Right lobe of liver (tissue), 6 donors: ENCODE measurements around the gene CLEC16A. TPM values are rescaled to one million over a fixed set of nuclear protein-coding genes. Genes with fewer than 3 reads are reported as not detected.

Source experiments
- ATAC-seq, 4 donors: fragments of 200-7000 bp; cut with Tn5 transposase; one replicate each; pipeline ENCODE4 v1.9.1; 2020; ENCODE audit warnings: mild to moderate bottlenecking in 4 of 4, moderate library complexity in 4 of 4
- DNase-seq, 3 donors: peaks; one replicate each; pipeline ENCODE4 v3.0.0-alpha.2; 2020
- H3K27ac ChIP-seq, 3 donors: fragments of 200-600 bp; one replicate each; pipeline ENCODE4 v1.8.0; 2022
- H3K27me3 ChIP-seq, 2 donors: fragments of 200-600 bp; one replicate each; pipeline ENCODE4 v1.8.0; 2022
- H3K36me3 ChIP-seq, 4 donors: fragments of 200-600 bp; sonication (generic) in 1 of 4; one replicate each; pipeline versions ENCODE4 v1.5.1 to v1.8.0; 2017 to 2022; ENCODE audit warnings: control low read depth in 1 of 4
- H3K4me1 ChIP-seq, 4 donors: fragments of 200-600 bp; sonication (generic) in 1 of 4; one replicate each; pipeline versions ENCODE4 v1.5.1 to v1.8.0; 2017 to 2022; ENCODE audit warnings: control low read depth in 1 of 4
- H3K4me3 ChIP-seq, 3 donors: fragments of 200-600 bp; one replicate each; pipeline ENCODE4 v1.8.0; 2022
- H3K9me3 ChIP-seq, 4 donors: fragments of 200-600 bp; sonication (generic) in 1 of 4; one replicate each; pipeline versions ENCODE4 v1.5.1 to v1.8.0; 2017 to 2022; ENCODE audit warnings: control low read depth in 1 of 4
- POLR2A ChIP-seq: fragments of 450-650 bp; IDR thresholded peaks from one replicate; pipeline ENCODE4 v1.6.1; 2017; ENCODE audit warnings: antibody characterized with exemption, mild to moderate bottlenecking
- WGBS: methylation state at CpG from one replicate; pipeline ENCODE4 v1.1.6; 2018; ENCODE audit warnings: low coverage, low lambda C conversion rate; ENCODE audit not compliant: insufficient coverage; ENCODE audit errors: missing lambda C conversion rate; 5-methylcytosine and 5-hydroxymethylcytosine counted together
- intact Hi-C, 2 donors: fragments of 100-400 bp; cut with DNase I; formaldehyde crosslinking; loops; one replicate each; pipeline versions ENCODE4 v1.11.2 to v1.14.1; 2022
- total RNA-seq, 6 experiments: library from RNA; depleted of rRNA in 2 of 6; stranded (reverse); fragments of >200 nt in 2 of 6; fragmentation: NEBNext Ultra II Directional in 3 of 6; extraction: Animal tissue kit (Norgen Biotek cat#: 25700) in 3 of 6; gene quantifications; one replicate each; pipeline versions ENCODE4 v1.1.0 to v1.2.4, GENCODE V29; 2016 to 2023
- TF ChIP-seq, protein P1 (sequence below), 4 donors: fragments of 200-600 bp in 3 of 4; fragments of 450-650 bp in 1 of 4; IDR thresholded peaks; one replicate each; pipeline versions ENCODE4 v1.5.1 to v1.8.0; 2016 to 2022; ENCODE audit warnings: antibody characterized with exemption in 4 of 4, mild to moderate bottlenecking in 2 of 4
- donor health status: DM: no; HTN: yes; CAD: no.
- donor health status: DM: no; HTN: no; CAD: no.
- donor health status: DM: no; HTN: no; CAD: no.
- donor health status: DM: no; HTN: yes; CAD: no.
- donor health status: DM: no; HTN: yes; CAD: no.

Gene CLEC16A
- total RNA-seq, 6 experiments from 2014 or later, result 15.2 to 25.9 (median 19.8) TPM

DNA sequence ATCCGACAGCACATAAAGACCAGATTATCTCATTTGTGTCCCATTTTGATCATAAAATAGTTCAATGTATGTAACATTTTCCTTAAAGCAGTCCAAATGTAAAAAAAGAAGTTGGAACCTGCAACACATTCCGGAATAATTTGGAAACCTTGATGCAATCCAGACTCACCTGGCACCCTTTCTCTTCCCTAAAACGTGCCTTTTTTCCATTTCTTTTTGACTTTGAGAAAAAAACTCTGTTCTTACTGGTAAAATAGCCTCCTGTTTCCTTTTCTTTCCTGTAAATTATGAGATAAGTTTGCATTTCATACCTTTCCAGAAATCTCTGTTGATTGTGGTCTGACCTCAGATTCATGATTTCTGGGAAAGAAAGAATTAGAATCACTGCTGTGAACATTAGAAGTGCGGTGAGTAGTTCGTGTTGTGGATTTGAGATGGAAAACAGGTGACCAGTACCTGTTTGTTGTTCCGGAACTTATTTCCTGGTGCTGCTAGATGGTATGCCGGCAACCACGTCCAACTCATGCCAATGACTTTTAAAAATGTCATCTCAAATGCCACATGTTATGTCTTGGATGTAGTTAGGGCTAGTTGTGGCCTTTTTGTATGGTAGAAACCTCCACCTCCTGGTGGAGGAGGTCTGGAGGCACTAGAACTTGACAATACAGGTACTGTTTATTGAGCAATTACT is 203.5 kb downstream of the CLEC16A start:
- H3K4me1 ChIP-seq, result peaks cover 0 to 29% (median 0%) of the 10 kb centered on the region in 4 donors
- DNase-seq (no peak), ATAC-seq (no peak)
- H3K36me3 ChIP-seq, result no peaks in the 10 kb centered on the region
- 88% methylated on average over 8 of the region's 8 CpGs for whole genome bisulfite sequencing
- no peaks in the 10 kb centered on the region for H3K27me3 ChIP-seq
- intact Hi-C loops, result no loop called here
- no peak overlapping the region for H3K27ac ChIP-seq
- H3K4me3 ChIP-seq, result no peak overlapping the region
- TF ChIP-seq POLR2A, result no peak
- TF ChIP-seq, protein P1, sequence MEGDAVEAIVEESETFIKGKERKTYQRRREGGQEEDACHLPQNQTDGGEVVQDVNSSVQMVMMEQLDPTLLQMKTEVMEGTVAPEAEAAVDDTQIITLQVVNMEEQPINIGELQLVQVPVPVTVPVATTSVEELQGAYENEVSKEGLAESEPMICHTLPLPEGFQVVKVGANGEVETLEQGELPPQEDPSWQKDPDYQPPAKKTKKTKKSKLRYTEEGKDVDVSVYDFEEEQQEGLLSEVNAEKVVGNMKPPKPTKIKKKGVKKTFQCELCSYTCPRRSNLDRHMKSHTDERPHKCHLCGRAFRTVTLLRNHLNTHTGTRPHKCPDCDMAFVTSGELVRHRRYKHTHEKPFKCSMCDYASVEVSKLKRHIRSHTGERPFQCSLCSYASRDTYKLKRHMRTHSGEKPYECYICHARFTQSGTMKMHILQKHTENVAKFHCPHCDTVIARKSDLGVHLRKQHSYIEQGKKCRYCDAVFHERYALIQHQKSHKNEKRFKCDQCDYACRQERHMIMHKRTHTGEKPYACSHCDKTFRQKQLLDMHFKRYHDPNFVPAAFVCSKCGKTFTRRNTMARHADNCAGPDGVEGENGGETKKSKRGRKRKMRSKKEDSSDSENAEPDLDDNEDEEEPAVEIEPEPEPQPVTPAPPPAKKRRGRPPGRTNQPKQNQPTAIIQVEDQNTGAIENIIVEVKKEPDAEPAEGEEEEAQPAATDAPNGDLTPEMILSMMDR (IDR thresholded peaks at IDR 0.05), result no peak
- H3K9me3 ChIP-seq, result no peaks in the 10 kb centered on the region

DNA sequence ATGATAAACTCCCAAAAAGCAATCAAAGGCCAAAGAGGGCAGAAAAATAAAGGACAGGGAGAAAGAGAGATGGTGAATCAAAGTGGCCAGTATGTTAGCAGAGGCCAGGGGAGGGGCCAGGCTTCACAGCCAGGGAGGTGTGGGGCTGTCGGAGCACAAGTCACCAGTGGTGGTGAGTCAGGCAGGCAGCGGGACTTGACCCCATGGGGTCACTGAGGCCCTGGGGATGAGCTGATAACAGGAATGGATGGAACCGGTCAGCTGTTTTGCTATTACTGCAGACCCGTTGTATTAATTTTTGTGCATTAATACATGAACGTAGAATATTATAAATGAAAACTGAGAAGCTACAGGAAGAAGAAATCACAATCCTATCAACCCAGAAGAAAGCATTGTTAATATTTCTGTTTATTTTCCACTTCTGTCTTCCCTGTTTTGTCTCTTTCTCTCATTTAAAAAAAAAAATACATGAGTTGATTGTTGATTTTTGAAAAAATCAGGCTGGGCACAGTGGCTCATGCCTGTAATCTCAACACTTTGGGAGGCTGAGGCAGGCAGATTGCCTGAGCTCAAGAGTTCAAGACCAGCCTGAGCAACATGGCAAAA is 204.8 kb downstream of the CLEC16A start:
- no peak overlapping the region for H3K4me3 ChIP-seq
- no peak for TF ChIP-seq POLR2A
- TF ChIP-seq, protein P1 (IDR thresholded peaks at IDR 0.05), result no peak
- no peaks in the 10 kb centered on the region for H3K36me3 ChIP-seq
- intact Hi-C loops, result no loop called here
- whole genome bisulfite sequencing, result 85% methylated on average over 5 of the region's 5 CpGs
- DNase-seq, result peak in 1 of 3 donors; percentile 73
- no peak overlapping the region for H3K27ac ChIP-seq
- peak in 2 of 4 donors; percentile 42 to 78 for ATAC-seq
- no peaks in the 10 kb centered on the region for H3K9me3 ChIP-seq
- peaks cover 0 to 37% (median 0%) of the 10 kb centered on the region in 4 donors for H3K4me1 ChIP-seq
- H3K27me3 ChIP-seq, result no peaks in the 10 kb centered on the region

DNA sequence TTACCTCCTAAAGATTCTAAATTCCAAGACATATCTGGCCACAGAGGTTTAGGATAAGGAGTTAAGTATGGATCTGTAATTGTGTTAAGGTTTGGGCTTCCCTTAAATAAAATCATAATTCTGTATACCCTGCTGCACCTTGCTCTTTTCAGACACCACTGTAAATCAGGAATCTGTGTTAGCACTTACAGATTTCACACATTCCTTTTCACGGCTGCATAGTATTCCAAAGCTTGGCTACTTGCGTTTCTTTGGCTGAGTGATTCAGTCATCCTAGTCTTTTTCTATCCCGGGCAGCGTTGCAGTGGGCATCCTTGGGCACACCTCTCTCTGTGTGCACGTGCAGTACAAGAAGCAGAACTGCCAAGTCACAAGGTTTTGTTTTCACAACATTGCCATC is 205.8 kb downstream of the CLEC16A start:
- intact Hi-C loops, result no loop called here
- Histone ChIP-seq H3K9me3 (no peaks in the 10 kb centered on the region), H3K4me1 (peaks cover 0 to 37% (median 0%) of the 10 kb centered on the region in 4 donors), H3K27ac (no peak overlapping the region), H3K4me3 (no peak overlapping the region), H3K27me3 (no peaks in the 10 kb centered on the region), H3K36me3 (no peaks in the 10 kb centered on the region)
- 87% methylated on average over 5 of the region's 5 CpGs for WGBS
- no peak for ATAC-seq
- no peak for TF ChIP-seq POLR2A
- TF ChIP-seq, protein P1 (IDR thresholded peaks at IDR 0.05), result no peak
- DNase-seq, result no peak

DNA sequence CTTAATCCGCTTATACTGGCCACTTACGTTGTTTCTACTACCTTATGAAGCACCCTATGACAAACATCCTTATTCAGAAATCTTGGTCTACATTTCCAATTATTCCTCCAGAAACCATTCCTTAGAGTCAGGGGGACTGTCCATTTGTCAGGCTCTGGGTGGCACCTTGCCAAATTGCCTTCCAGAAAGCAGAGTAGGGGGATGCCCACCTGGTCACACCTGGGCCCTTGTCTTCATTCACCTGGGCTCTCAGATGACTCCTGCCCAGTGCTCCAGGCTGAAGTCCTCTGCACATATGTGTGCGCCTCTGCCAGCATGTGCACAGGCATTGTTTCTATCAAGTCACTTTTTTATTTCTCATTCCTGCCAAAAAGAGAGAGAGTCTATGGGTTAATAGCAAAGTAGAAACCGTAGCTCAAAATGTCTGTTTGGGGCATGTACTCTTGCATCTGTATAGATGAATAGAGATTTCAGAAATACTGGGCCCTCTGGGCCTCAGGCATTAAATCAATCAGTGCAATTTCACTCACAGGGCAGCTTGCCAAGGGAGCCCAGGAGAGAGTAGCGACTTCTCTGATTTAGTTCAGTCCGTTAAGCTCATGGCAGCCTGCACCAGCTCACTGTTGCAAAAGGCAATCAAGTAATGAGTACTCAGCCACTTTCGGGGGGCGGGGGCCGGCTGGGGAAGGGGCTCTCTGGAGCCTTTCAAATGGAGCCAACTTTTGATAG is 207.0 kb downstream of the CLEC16A start:
- intact Hi-C loops, result no loop called here
- WGBS, result 86% methylated on average over 9 of the region's 9 CpGs
- TF ChIP-seq, protein P1 (IDR thresholded peaks at IDR 0.05), result no peak
- TF ChIP-seq POLR2A, result no peak

More for the DNA sequence above, 207.0 kb downstream of the CLEC16A start:
- Histone ChIP-seq H3K4me1 (peaks cover 0 to 37% (median 0%) of the 10 kb centered on the region in 4 donors), H3K27ac (no peak overlapping the region), H3K4me3 (no peak overlapping the region), H3K36me3 (no peaks in the 10 kb centered on the region), H3K27me3 (no peaks in the 10 kb centered on the region), H3K9me3 (no peaks in the 10 kb centered on the region)
- ATAC-seq (peak in 1 of 4 donors; percentile 35), DNase-seq (no peak)
